ENCODE measurements around the gene CDYL2.

DNA sequence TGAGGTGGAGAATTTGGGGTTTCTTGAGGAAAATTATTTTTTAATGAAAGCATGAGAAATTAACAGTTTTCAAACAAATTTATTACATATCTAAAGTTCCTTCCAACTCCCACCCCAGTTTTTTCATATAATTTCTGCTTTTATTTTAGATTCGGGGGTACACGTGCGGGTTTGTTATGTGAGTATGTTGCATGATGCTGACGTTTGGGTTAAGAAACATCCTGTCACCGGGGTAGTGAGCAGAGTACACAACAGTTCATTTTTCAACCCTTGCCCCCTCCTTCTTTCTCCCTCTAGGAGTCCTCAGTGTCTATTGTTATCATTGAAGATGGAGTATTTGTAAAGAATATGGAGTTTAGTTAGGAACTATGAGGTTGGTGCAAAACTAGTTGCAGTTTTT is 31.8 kb upstream of the CDYL2 start:
- TF ChIP-seq, protein P1, sequence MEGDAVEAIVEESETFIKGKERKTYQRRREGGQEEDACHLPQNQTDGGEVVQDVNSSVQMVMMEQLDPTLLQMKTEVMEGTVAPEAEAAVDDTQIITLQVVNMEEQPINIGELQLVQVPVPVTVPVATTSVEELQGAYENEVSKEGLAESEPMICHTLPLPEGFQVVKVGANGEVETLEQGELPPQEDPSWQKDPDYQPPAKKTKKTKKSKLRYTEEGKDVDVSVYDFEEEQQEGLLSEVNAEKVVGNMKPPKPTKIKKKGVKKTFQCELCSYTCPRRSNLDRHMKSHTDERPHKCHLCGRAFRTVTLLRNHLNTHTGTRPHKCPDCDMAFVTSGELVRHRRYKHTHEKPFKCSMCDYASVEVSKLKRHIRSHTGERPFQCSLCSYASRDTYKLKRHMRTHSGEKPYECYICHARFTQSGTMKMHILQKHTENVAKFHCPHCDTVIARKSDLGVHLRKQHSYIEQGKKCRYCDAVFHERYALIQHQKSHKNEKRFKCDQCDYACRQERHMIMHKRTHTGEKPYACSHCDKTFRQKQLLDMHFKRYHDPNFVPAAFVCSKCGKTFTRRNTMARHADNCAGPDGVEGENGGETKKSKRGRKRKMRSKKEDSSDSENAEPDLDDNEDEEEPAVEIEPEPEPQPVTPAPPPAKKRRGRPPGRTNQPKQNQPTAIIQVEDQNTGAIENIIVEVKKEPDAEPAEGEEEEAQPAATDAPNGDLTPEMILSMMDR (conservative IDR thresholded peaks at IDR 0.05; ENCODE audit: low read length), result no peak
- no peak for TF ChIP-seq EZH2phosphoT487 (IDR thresholded peaks at IDR 0.05; ENCODE audit: borderline replicate concordance, low read depth, low read length)
